ENCODE measurements around the gene CELF2.

CELF2 gene

DNA sequence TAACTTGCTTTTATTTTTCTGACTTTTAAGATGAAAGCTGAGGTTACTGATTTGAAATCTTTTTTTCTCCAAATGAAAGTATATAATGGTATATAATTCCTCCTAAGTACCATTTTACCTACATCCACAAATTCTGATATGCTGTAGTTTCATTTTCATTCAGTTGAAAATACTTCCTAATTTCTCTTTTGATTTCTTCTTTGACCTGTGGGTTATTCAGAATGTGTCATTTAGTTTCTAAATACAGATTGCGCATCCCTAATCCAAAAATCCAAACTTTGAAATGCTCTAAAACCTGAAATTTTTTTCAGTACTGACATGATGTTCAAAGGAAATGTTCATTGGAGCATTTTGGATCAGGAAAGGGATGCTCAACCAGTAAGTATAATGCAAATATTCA is 168.7 kb downstream of the CELF2 start:
- DNase-seq = no peak
- Mint-ChIP-seq H3K4me3 (peak overlapping the region; percentile 48), H3K9me3 (peaks cover 15% of the 10 kb centered on the region), H3K36me3 (ENCODE audit: low read depth) (peaks cover 100% of the 10 kb centered on the region), H3K27ac (peak overlapping the region; percentile 87), H3K4me1 (ENCODE audit: low read depth) (peaks cover 100% of the 10 kb centered on the region), H3K27me3 (no peaks in the 10 kb centered on the region)

DNA sequence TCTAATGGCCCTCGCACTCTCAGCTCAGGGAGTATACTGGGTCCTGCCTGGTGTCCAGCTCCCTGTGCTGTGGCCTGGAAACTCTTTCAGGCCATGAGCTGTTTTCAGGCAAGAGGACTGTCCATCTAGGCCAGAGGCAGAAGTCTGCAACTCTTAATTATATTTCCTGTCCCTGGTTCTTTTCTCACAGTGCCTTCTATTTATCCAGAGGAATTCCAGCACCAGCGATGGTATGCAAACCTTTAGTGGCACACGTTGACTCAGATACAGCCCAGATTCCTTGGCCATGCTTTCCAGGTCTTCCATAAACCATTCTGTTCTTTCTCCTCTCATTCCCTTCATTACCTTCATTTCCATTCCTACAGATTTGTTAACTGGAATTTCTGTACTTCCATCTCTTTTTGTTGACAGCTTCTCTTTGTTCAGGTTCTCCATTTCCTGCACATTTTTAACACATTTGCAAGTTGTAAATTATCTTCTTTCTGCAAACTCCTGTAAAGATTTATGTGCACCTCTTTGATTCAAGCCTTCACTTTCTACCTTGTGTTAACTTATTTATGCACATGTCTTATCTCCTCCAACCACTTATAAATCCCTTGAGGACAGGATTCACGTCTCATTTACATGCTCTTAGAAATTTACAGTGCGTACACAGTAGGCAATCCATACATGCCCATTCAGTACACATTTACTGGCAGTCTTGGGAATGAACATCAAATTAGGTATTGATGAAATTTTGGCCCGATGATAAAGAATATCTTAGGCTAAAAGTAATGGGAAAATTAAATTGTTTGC is 172.1 kb downstream of the CELF2 start:
- Mint-ChIP-seq H3K27ac (peak overlapping the region; percentile 87), H3K36me3 (ENCODE audit: low read depth) (peaks cover 98% of the 10 kb centered on the region), H3K27me3 (no peaks in the 10 kb centered on the region), H3K4me1 (ENCODE audit: low read depth) (peaks cover 96% of the 10 kb centered on the region), H3K4me3 (no peak overlapping the region), H3K9me3 (peaks cover 6% of the 10 kb centered on the region)
- no peak for DNase-seq

DNA sequence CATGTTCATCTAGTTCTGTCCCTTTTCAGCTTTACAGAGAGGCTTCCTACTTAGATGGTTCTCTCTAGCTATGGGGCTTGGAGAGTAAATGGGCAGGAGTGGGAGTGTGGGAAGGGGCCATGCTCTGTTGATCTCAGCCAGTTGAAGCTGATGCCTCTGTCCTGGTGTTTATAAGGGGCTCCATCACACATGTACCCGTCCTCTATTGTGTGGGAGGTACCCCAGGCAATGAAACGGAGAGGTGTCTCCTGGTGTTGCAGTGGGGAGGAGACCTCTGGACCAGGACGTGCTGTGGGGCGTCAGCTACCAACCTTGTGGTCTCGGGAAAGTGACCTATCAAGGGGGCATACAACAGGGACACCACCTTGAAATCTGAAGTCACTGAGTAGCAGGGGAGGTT is 173.5 kb downstream of the CELF2 start:
- H3K4me1 Mint-ChIP-seq (ENCODE audit: low read depth) = peaks cover 96% of the 10 kb centered on the region
- H3K9me3 Mint-ChIP-seq = peaks cover 2% of the 10 kb centered on the region
- peak overlapping the region; percentile 91 for H3K27ac Mint-ChIP-seq
- H3K4me3 Mint-ChIP-seq = no peak overlapping the region
- no peak for DNase-seq
- H3K36me3 Mint-ChIP-seq (ENCODE audit: low read depth) = peaks cover 98% of the 10 kb centered on the region
- no peaks in the 10 kb centered on the region for H3K27me3 Mint-ChIP-seq

DNA sequence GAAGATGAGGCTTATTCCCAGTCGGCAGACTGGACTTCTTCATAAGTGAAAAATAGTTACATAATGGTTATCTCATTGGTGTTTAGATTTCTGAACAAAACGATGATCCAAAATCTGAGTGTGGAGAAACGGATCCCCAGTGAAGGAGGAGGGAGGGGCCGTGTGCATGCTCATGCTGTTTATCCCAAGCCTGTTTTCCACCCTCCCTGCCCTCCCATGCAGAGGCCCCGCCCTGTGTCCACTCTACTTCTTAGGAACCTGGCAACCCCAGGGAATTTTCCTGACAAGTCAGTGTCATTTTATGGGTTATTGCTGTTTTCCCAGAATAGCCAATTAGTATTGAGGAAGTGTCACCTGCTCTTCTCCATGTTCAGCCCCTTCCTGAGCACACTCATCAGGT is 174.0 kb downstream of the CELF2 start:
- Mint-ChIP-seq H3K27me3 (no peaks in the 10 kb centered on the region), H3K27ac (peak overlapping the region; percentile 91), H3K4me1 (ENCODE audit: low read depth) (peaks cover 96% of the 10 kb centered on the region), H3K36me3 (ENCODE audit: low read depth) (peaks cover 98% of the 10 kb centered on the region), H3K9me3 (peaks cover 2% of the 10 kb centered on the region), H3K4me3 (no peak overlapping the region)
- DNase-seq = no peak

DNA sequence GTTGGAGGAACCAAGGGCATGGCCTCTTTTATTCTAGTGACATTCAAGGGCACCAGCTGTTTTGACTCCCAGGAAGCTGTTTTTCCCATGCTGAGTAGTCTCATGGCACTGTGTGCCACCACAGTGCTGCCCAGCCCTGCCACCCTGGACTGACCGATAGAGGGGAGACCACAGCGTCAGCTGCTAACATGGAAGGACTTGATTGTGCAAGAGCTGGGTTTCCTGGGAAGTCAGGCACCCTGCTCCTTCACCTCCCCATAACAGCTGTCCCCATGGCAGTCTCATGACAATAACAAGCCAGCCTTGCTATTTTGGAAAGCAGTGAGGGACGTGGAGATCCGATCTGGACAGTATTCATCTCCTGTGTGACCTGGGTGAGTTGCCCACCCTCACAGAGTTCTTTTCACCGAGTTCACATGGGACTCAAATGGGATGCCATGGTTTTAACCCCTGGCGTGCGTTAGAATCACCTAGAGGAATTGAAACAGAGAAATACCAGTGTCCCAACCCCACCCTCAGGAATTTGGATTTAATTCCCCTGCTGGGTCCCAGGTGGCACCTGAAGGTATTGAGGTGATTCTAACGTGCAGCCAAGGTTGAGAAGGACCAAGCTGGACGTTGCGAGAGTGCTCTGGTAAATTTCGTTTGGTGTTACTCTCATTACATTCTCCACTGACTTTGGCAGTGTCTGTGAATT is 174.8 kb downstream of the CELF2 start:
- Mint-ChIP-seq H3K4me1 (ENCODE audit: low read depth) (peaks cover 96% of the 10 kb centered on the region), H3K27me3 (no peaks in the 10 kb centered on the region), H3K4me3 (peak overlapping the region; percentile 28), H3K27ac (peak overlapping the region; percentile 91), H3K9me3 (peaks cover 2% of the 10 kb centered on the region), H3K36me3 (ENCODE audit: low read depth) (peaks cover 97% of the 10 kb centered on the region)
- no peak for DNase-seq

DNA sequence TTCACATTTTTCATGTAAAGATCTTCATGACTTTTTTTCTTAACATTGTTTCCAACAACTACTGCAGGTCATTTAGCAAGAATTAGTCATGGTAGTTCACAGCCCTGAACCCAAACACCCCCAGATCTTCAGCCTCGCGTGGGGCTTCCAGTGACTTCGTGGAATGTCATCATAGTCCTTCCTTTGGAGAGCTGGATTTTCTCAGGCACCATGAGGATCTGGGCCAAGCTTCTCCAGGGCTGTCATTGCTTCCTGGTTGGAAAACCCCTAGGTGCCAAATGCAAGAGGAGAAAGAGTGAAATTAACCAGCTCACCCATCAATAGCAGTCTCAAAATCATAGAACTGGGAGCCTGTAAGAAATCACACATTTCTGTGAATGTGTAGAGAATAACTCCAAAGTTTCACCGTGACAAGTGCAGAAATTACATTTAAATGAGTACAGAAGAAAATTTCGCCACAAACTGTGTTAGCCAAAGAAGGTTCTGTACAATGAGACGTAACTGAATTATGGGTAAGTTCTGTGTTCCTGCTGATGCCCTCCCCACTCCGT is 175.4 kb downstream of the CELF2 start:
- H3K36me3 Mint-ChIP-seq (ENCODE audit: low read depth) = peaks cover 96% of the 10 kb centered on the region
- peak overlapping the region; percentile 28 for H3K4me3 Mint-ChIP-seq

DNA sequence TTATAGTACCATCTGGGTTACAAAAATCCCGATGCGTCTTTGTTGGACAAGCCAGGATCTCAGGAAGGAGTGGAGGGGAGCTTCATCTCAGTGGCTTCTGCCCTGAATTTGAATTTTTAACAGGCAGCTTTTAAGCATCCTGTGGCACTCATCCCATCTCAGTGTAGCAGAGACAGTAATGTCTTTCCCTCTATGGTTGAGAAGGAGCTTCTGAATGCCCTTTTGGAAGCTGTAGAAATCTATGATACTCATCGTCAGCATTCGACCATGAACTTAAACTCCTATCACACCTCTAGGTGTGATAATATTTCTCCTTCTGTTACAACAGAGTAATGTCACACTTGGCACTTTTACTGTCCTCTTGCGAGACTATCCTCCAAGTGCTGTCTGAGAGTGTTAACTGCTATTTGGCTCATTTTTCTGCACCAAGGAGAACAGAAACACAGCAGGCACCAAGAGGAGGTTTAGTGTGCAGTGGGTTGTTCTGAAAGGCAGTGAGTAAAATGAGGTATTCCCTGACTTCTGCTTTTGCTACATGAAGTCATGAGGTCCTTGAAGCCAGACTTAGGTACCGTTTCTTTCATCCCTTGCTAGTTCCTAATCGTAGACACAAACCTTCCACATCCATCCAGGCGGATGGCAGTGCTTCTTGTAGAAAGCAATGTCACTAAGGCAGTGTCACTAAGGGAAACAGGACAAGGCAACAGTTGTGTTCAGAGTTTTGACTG is 177.4 kb downstream of the CELF2 start:
- no peak overlapping the region for H3K4me3 Mint-ChIP-seq
- no peak for DNase-seq
- H3K9me3 Mint-ChIP-seq = no peaks in the 10 kb centered on the region
- no peaks in the 10 kb centered on the region for H3K27me3 Mint-ChIP-seq
- peaks cover 96% of the 10 kb centered on the region for H3K4me1 Mint-ChIP-seq (ENCODE audit: low read depth)
- peaks cover 96% of the 10 kb centered on the region for H3K36me3 Mint-ChIP-seq (ENCODE audit: low read depth)
- peak overlapping the region; percentile 88 for H3K27ac Mint-ChIP-seq

More for the DNA sequence above, 175.4 kb downstream of the CELF2 start:
- Mint-ChIP-seq H3K27ac (peak overlapping the region; percentile 91), H3K27me3 (no peaks in the 10 kb centered on the region), H3K4me1 (ENCODE audit: low read depth) (peaks cover 96% of the 10 kb centered on the region), H3K9me3 (peaks cover 2% of the 10 kb centered on the region)
- no peak for DNase-seq

DNA sequence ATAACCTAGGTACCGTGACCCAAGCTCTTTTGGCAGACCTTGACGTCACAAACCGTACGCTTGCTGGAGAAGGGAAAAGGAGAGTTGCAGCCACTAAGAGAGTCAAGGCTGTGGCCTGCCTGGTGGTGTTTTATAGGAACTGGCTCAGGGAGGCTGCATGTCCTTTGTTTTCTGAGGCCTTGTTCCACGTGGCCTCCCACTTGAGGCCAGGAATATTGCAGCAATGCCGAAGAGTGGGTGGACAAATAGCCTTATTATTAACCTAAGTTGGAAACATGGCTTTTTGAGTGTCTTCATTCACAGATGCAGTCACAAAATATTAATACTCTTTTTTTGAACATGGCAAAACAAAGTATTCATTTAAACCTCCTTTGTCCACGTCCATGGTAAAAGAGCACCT is 178.0 kb downstream of the CELF2 start:
- Mint-ChIP-seq H3K27ac (peak overlapping the region; percentile 88), H3K4me3 (no peak overlapping the region), H3K4me1 (ENCODE audit: low read depth) (peaks cover 96% of the 10 kb centered on the region), H3K27me3 (no peaks in the 10 kb centered on the region), H3K36me3 (ENCODE audit: low read depth) (peaks cover 96% of the 10 kb centered on the region), H3K9me3 (no peaks in the 10 kb centered on the region)
- DNase-seq = no peak

DNA sequence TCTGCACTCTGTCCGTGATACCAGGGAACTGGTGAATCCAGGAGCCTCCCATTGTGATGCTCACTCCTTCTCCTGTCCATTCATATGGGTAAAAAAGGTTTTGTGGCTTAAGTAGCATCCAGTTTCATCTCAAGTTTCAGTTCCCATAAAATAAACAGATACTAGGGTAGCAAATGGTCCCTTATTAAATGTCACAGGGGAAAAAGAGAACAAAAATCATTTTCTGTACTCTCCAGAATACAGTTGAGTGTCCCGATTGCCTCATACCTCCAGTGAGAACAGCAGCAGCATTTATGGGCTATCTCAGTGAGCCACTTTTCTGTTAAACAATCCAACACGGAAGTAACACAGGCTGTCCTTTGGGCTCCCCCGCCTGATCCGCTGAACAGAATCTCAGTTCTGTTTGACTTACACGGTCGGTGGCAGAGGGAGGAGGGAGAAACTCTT is 179.6 kb downstream of the CELF2 start:
- peaks cover 96% of the 10 kb centered on the region for H3K4me1 Mint-ChIP-seq (ENCODE audit: low read depth)
- H3K27me3 Mint-ChIP-seq = no peaks in the 10 kb centered on the region
- DNase-seq = no peak
- H3K27ac Mint-ChIP-seq = peak overlapping the region; percentile 88
- H3K9me3 Mint-ChIP-seq = no peaks in the 10 kb centered on the region
- peaks cover 96% of the 10 kb centered on the region for H3K36me3 Mint-ChIP-seq (ENCODE audit: low read depth)
- H3K4me3 Mint-ChIP-seq = peak overlapping the region; percentile 16

DNA sequence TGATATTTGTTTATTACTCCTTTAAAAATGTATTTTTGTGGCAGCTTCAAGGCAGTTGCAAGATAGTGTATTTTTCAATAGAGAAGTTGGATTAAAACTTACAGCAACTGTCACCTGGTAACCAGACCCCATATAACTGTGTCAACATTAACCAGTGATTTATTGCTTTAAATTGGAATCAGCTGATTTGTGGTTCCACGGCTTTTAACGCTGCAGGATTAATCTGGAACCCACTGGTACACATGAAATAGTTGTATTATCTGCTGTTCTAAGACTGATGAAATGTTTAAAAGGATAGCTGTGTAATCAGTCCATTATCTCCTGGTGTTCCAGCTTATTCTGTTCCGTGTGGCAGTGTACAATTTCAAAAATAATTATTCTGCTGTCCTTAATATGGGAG is 180.2 kb downstream of the CELF2 start:
- DNase-seq = no peak
- H3K4me1 Mint-ChIP-seq (ENCODE audit: low read depth) = peaks cover 96% of the 10 kb centered on the region
- H3K27me3 Mint-ChIP-seq = no peaks in the 10 kb centered on the region
- no peak overlapping the region for H3K4me3 Mint-ChIP-seq
- no peaks in the 10 kb centered on the region for H3K9me3 Mint-ChIP-seq
- H3K36me3 Mint-ChIP-seq (ENCODE audit: low read depth) = peaks cover 96% of the 10 kb centered on the region
- H3K27ac Mint-ChIP-seq = peak overlapping the region; percentile 97

DNA sequence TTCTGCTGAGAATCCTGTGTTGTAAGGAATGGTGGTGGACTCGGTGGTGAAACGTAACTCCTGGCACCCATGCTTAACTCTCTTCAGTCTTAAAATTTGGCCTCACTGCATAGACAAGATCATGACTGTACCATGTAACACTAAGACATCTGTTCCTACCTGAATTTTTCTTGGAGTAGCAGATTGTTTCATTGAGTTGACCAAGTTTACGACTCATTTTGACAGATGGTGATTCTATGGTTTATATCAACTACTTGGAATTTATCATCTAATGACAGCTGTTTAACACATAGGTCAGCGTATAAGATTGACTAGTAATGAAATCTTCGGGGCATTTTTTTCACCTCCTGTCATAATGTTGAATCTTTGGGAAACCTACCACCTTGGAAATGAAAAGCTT is 184.2 kb downstream of the CELF2 start:
- Mint-ChIP-seq H3K4me3 (no peak overlapping the region), H3K27me3 (no peaks in the 10 kb centered on the region), H3K36me3 (ENCODE audit: low read depth) (peaks cover 99% of the 10 kb centered on the region), H3K27ac (peak overlapping the region; percentile 97), H3K4me1 (ENCODE audit: low read depth) (peaks cover 100% of the 10 kb centered on the region), H3K9me3 (no peaks in the 10 kb centered on the region)
- DNase-seq = no peak

DNA sequence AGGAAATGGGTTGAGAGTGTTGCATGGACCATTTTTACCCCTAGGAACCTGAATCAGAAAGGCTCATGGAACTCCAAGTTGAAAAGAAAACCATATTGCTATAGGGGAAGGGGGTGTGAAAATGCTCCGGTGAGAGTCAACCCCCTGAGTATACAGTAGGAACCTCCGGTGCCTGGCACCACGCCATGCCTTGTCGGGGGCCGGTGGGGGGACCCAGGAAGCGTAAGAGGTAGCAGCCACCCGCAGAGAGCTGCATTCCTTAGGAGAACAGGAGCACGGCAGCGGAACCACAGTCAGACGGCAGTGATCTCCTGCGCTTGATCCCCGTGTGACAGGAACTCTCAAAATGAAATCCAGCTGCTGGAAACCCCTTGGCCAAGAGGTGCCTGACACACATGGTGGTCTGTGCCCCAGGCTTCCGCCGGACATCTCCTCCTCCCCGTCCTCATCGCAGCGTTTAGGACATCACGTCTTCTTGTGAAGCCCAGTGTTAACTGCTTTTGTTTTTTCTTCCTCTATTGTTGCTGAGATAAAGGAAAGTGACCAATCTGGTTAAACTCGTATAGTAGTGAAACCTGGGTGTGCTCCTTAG is 186.8 kb downstream of the CELF2 start:
- no peak for DNase-seq
- H3K27ac Mint-ChIP-seq = peak overlapping the region; percentile 97
- H3K36me3 Mint-ChIP-seq (ENCODE audit: low read depth) = peaks cover 97% of the 10 kb centered on the region
- H3K4me3 Mint-ChIP-seq = peak overlapping the region; percentile 21
- H3K9me3 Mint-ChIP-seq = no peaks in the 10 kb centered on the region
- H3K4me1 Mint-ChIP-seq (ENCODE audit: low read depth) = peaks cover 99% of the 10 kb centered on the region
- H3K27me3 Mint-ChIP-seq = no peaks in the 10 kb centered on the region

DNA sequence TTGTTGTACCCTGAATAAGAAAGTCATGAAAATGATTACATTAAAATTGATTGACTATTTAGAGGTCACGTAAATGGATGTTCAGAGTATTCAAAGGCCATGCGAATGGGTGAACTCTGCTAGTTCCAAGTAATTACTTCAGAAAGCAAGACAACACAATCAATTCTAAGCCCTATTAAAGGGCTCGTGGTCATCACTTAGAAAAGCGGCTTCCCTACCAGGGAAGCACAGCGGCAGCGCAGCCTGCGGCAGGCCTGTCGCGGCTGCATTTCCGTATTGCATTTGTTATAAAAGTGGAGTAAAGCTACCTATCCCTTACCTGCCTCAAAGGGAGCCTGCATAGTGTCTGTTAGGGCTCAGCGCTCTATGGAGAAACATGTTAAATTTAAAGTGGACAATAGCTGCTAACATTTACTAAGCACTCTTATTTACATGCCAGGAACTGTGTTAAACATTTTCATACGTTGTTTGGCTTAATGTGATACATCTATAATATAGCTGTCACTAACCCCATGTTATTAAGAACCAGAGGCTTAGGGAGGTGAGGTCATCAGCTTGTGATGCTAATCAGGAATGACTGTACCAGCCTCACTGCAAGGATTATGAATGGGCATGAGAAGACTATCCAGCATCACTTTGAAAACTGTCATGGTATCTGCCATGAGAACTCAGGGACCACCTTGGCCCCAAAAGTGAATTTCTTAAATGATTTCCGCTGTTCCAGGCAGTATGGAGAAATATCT is 187.5 kb downstream of the CELF2 start:
- Mint-ChIP-seq H3K36me3 (ENCODE audit: low read depth) (peaks cover 95% of the 10 kb centered on the region), H3K9me3 (no peaks in the 10 kb centered on the region), H3K27ac (peak overlapping the region; percentile 97), H3K27me3 (no peaks in the 10 kb centered on the region), H3K4me3 (peak overlapping the region; percentile 31), H3K4me1 (ENCODE audit: low read depth) (peaks cover 99% of the 10 kb centered on the region)
- no peak for DNase-seq

Measured in activated T-cell treated with anti-CD3 and anti-CD28 coated beads, Interleukin-2, amount 50 U/mL, for 24 hours (primary cell).